GM23338 (cell line): Measurements from ENCODE around the gene NFILZ. TPM values are rescaled to one million over a fixed set of nuclear protein-coding genes. Genes with fewer than 3 reads are reported as not detected.

ENCODE experiments used
- ATAC-seq: fragments of 200-7000 bp; cut with Tn5 transposase; 3 replicates; pipeline ENCODE4 v1.9.1; 2020
- DNase-seq: peaks from one replicate; pipeline ENCODE4 v3.0.0-alpha.2; 2015; ENCODE audit warnings: low spot score
- H2AFZ ChIP-seq: fragments of 200-600 bp; sonication (generic); 2 replicates; pipeline ENCODE4 v1.8.0; 2016; ENCODE audit warnings: antibody characterized with exemption, mild to moderate bottlenecking, moderate library complexity
- H3F3A ChIP-seq: fragments of 200-600 bp; sonication (generic); replicated peaks from 2 replicates; pipeline ENCODE4 v1.8.0; 2017; ENCODE audit warnings: antibody characterized with exemption, mixed run types, low read depth
- H3K27ac ChIP-seq: fragments of 200-600 bp; sonication (generic); 2 replicates; pipeline ENCODE4 v1.6.1; 2016; ENCODE audit warnings: low read depth
- H3K27me3 ChIP-seq: fragments of 200-600 bp; sonication (generic); 2 replicates; pipeline ENCODE4 v1.8.0; 2016; ENCODE audit warnings: mild to moderate bottlenecking, mixed run types, moderate library complexity; ENCODE audit not compliant: insufficient read depth
- H3K36me3 ChIP-seq: fragments of 200-600 bp; sonication (generic); 2 replicates; pipeline ENCODE4 v1.8.0; 2016; ENCODE audit warnings: mild to moderate bottlenecking; ENCODE audit not compliant: insufficient read depth
- H3K4me1 ChIP-seq: fragments of 200-600 bp; sonication (generic); 2 replicates; pipeline ENCODE4 v1.8.0; 2016; ENCODE audit warnings: mild to moderate bottlenecking, moderate library complexity; ENCODE audit not compliant: insufficient read depth
- H3K4me2 ChIP-seq: fragments of 200-600 bp; sonication (generic); 2 replicates; pipeline ENCODE4 v1.7.1; 2017; ENCODE audit warnings: mixed run types
- H3K4me3 ChIP-seq: fragments of 200-600 bp; sonication (generic); 2 replicates; pipeline ENCODE4 v1.6.1; 2016; ENCODE audit warnings: mixed run types
- H3K79me2 ChIP-seq: fragments of 200-600 bp; sonication (generic); replicated peaks from 2 replicates; pipeline ENCODE4 v1.8.0; 2017; ENCODE audit warnings: mild to moderate bottlenecking; ENCODE audit not compliant: insufficient read depth
- H3K9me2 ChIP-seq: fragments of 200-600 bp; sonication (generic); 2 replicates; pipeline ENCODE4 v1.8.0; 2017; ENCODE audit not compliant: insufficient read depth
- H4K20me1 ChIP-seq: fragments of 200-600 bp; sonication (generic); replicated peaks from 2 replicates; pipeline ENCODE4 v1.8.0; 2017; ENCODE audit warnings: mild to moderate bottlenecking; ENCODE audit not compliant: insufficient read depth
- H3K27ac Mint-ChIP-seq: 2 replicates; pipeline ENCODE4 v1.8.0; 2020; ENCODE audit warnings: inconsistent platforms, mild to moderate bottlenecking, moderate library complexity, mixed read lengths
- H3K27me3 Mint-ChIP-seq: 3 replicates; pipeline ENCODE4 v1.8.0; 2022; ENCODE audit warnings: low read depth, mild to moderate bottlenecking, moderate library complexity, mixed read lengths, inconsistent platforms; ENCODE audit not compliant: insufficient read depth, poor library complexity
- H3K36me3 Mint-ChIP-seq: 3 replicates; pipeline ENCODE4 v1.8.0; 2021; ENCODE audit warnings: low read depth, mild to moderate bottlenecking, inconsistent platforms, moderate library complexity, mixed read lengths
- H3K4me1 Mint-ChIP-seq: 3 replicates; pipeline ENCODE4 v1.8.0; 2020; ENCODE audit warnings: mild to moderate bottlenecking, inconsistent platforms, mixed read lengths
- H3K4me3 Mint-ChIP-seq: 3 replicates; pipeline ENCODE4 v1.8.0; 2021; ENCODE audit warnings: moderate library complexity, mild to moderate bottlenecking, inconsistent platforms, mixed read lengths
- H3K9me3 Mint-ChIP-seq: 3 replicates; pipeline ENCODE4 v1.8.0; 2020; ENCODE audit warnings: moderate library complexity, mild to moderate bottlenecking, inconsistent platforms, mixed read lengths
- CREB1 ChIP-seq: fragments of 250-450 bp; sonication (Bioruptor Pico); IDR thresholded peaks from 2 replicates; pipeline ENCODE4 v1.5.0; 2020; ENCODE audit warnings: low read depth, mild to moderate bottlenecking, moderate library complexity
- CTCF ChIP-seq, 2 experiments: fragments of 200-600 bp in 1 of 2; sonication (generic) in 1 of 2; conservative IDR thresholded peaks; 2 replicates each; pipeline versions ENCODE4 v1.5.1 to v1.6.1; 2016 to 2017; ENCODE audit warnings: antibody characterized with exemption in 2 of 2, low read depth in 2 of 2, mild to moderate bottlenecking in 2 of 2, moderate library complexity in 1 of 2
- ETS1 ChIP-seq: IDR thresholded peaks from 2 replicates; pipeline ENCODE4 v1.6.1; 2016; ENCODE audit warnings: antibody characterized with exemption
- EZH2 ChIP-seq: fragments of 200-600 bp; sonication (generic); IDR thresholded peaks from one replicate; pipeline ENCODE4 v1.8.0; 2017; ENCODE audit warnings: antibody characterized with exemption, mild to moderate bottlenecking, low read depth; ENCODE audit not compliant: unreplicated experiment
- EZH2phosphoT487 ChIP-seq: fragments of 200-600 bp; sonication (generic); IDR thresholded peaks from one replicate; pipeline ENCODE4 v1.8.1; 2018; ENCODE audit warnings: antibody characterized with exemption; ENCODE audit not compliant: unreplicated experiment
- JUNB ChIP-seq: IDR thresholded peaks from one replicate; pipeline ENCODE4 v1.6.1; 2016; ENCODE audit warnings: antibody characterized with exemption; ENCODE audit not compliant: unreplicated experiment
- NANOG ChIP-seq: IDR thresholded peaks from 2 replicates; pipeline ENCODE4 v1.6.1; 2016; ENCODE audit warnings: antibody characterized with exemption, borderline replicate concordance
- POLR2AphosphoS5 ChIP-seq: IDR thresholded peaks from 2 replicates; pipeline ENCODE4 v1.6.1; 2016; ENCODE audit warnings: antibody characterized with exemption, low read depth
- REST ChIP-seq: IDR thresholded peaks from one replicate; pipeline ENCODE4 v1.6.1; 2018; ENCODE audit warnings: antibody characterized with exemption; ENCODE audit not compliant: unreplicated experiment
- STAT1 ChIP-seq: IDR thresholded peaks from one replicate; pipeline ENCODE4 v1.6.1; 2016; ENCODE audit warnings: antibody characterized with exemption; ENCODE audit not compliant: unreplicated experiment
- ZNF114 ChIP-seq: fragments of 250-450 bp; sonication (Bioruptor Pico); IDR thresholded peaks from 2 replicates; pipeline ENCODE4 v1.5.0; 2020; ENCODE audit warnings: mild to moderate bottlenecking, moderate library complexity
- ZNF331 ChIP-seq: fragments of 250-450 bp; sonication (Bioruptor Pico); IDR thresholded peaks from 2 replicates; pipeline ENCODE4 v1.5.0; 2020; ENCODE audit warnings: low read depth, mild to moderate bottlenecking, moderate library complexity
- ZNF462 ChIP-seq: fragments of 250-450 bp; sonication (Bioruptor Pico); IDR thresholded peaks from 2 replicates; pipeline ENCODE4 v1.5.0; 2020; ENCODE audit warnings: mild to moderate bottlenecking, moderate library complexity
- polyA plus RNA-seq: library from polyadenylated mRNA; unstranded; fragments of >200 nt; fragmentation: Nextera tagmentation; extraction: Ambion mirVana; gene quantifications from 2 replicates; pipeline ENCODE4 v1.2.1, GENCODE V29; 2016
- total RNA-seq: library from RNA; depleted of rRNA; stranded (reverse); fragments of >200 nt; shearing (Covaris generic); gene quantifications from 2 replicates; pipeline ENCODE4 v1.2.3, GENCODE V29; 2014

NFILZ gene
- total and polyA plus RNA-seq, 2 experiments from 2014 or later = not detected

GRCh38 chr19:8612807-8613171 is 17.6 kb upstream of the NFILZ start:
- Histone ChIP-seq H2AFZ (no peak overlapping the region), H3K9me2 (no peaks in the 10 kb centered on the region), H3K4me3 (no peak overlapping the region), H3K4me1 (peaks cover 22% of the 10 kb centered on the region), H3K27me3 (no peaks in the 10 kb centered on the region), H3K36me3 (no peaks in the 10 kb centered on the region), H3K4me2 (0 out of 2 replicates have a peak overlapping the region, but pooled peaks have one; percentile 7), H3K27ac (peak overlapping the region; percentile 91; the same call in 1 of the 2 replicates), H3F3A (peaks cover 10% of the 10 kb centered on the region), H3K79me2 (peaks cover 24% of the 10 kb centered on the region), H4K20me1 (no peaks in the 10 kb centered on the region)
- H3K4me3 Mint-ChIP-seq = peak overlapping the region; percentile 32; the same call in 1 of the 3 replicates
- H3K36me3 Mint-ChIP-seq = peaks cover 7% of the 10 kb centered on the region
- peaks cover 35% of the 10 kb centered on the region for H3K27me3 Mint-ChIP-seq
- ATAC-seq (no peak), DNase-seq (no peak)
- TF ChIP-seq EZH2phosphoT487 (no peak), EZH2 (no peak), ZNF114 (CRISPR knock-in tag) (no peak), STAT1 (no peak), ZNF331 (no peak), CTCF (conservative IDR thresholded peaks at IDR 0.05; ENCODE audit: low read depth in 2 of 2) (no peak), JUNB (no peak), ZNF462 (CRISPR knock-in tag) (no peak), REST (no peak), CREB1 (CRISPR knock-in tag) (no peak), POLR2AphosphoS5 (no peak), NANOG (no peak), ETS1 (no peak)
- H3K9me3 Mint-ChIP-seq = peaks cover 7% of the 10 kb centered on the region; the same call in 2 of the 3 replicates
- H3K4me1 Mint-ChIP-seq = peaks cover 28% of the 10 kb centered on the region
- no peak overlapping the region for H3K27ac Mint-ChIP-seq
